Ramos (cell line): ENCODE results near the gene CCNE1.

Source experiments
- in situ Hi-C: fragments of 300-500 bp; cut with MboI; formaldehyde crosslinking; loops from one replicate; pipeline ENCODE4 v1.14.3; 2022; ENCODE audit warnings: low sequenced_read_pairs; ENCODE audit not compliant: unreplicated experiment

The CCNE1 gene

GRCh38 chr19:29871143-29871542 is 59.4 kb downstream of the CCNE1 start:
- in situ Hi-C loops = loop anchor here (5.0 kb wide), 1 partner anchor 139 kb away; no protein-coding TSS in a partner anchor

- in situ Hi-C loops = loop anchor here (5.0 kb wide), 1 partner anchor 140 kb away; no protein-coding TSS in a partner anchor
These were observed 60.5 kb downstream of the CCNE1 start for GRCh38 chr19:29872224-29872731.

DNA sequence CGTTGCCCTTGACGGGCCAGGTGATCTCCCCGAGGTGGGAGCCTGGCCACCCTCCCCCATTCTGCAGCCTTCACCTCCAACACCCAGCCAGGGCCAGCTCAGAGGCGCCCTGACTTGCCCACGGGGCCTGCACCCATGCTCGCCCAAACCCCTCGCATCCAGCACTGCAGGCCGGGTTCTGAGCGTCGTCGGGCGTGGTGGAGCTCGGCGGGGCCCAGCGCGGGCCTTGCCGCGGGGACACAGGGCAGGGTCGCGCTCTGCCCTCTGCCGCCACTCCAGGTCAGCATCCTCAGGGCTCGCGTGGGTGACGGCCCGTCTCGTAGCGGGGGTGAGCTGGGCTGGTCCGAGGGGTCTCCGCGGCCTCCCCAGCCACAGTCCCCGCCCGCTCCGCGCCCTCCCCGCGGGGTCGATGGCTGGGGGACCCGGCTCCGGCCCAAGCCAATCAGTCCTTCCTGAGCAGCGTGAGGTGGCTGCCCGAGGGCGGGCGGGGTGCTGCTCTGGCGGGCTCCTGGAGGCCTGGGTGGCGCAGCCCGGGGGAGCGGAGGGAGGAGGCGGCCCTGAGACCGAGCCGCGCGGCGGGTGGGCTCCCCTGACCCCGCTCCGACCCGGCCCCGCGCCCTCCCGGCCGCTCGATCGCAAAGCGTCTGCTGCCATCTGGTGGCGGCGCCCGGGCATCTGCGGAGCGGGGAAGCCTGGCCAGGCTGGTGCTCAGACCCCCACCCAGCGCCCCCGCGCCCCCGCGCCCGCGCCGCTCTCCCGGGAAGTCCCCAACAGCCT is 61.4 kb downstream of the CCNE1 start:
- in situ Hi-C loops = loop anchor here (5.0 kb wide), 1 partner anchor 141 kb away; no protein-coding TSS in a partner anchor
